ENCODE measurements around the gene RPS3A.
A peak's percentile ranks its signal among the peaks of the same experiment; 100 is the strongest.

DNA sequence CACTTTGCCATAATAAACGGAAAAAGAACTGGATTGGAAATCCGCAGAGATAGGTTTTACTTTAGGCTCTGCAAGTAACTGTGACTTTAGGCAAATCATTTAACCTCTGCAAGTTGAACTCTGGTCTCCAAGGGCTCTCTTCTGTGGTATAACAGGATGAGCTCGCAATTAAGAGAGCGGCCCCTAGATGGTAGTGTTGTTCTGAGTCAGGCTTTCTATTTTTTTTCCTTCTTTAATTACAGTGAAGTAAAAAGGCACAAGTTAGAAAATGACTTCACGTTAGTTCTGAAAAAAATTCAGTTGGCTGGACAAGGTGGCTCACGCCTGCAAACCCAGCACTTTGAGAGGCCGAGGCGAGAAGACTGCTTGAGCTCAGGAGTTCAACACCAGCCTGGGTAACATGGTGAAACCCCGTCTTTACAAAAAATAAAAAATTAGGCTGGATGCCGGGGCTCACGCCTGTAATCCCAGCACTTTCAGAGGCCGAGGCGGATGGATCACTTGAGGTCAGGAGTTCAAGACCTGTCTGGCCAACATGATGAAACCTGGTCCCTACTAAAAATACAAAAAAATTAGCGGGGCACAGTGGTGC, 18.0 kb downstream of the RPS3A start:
- TF ChIP-seq, protein P1, sequence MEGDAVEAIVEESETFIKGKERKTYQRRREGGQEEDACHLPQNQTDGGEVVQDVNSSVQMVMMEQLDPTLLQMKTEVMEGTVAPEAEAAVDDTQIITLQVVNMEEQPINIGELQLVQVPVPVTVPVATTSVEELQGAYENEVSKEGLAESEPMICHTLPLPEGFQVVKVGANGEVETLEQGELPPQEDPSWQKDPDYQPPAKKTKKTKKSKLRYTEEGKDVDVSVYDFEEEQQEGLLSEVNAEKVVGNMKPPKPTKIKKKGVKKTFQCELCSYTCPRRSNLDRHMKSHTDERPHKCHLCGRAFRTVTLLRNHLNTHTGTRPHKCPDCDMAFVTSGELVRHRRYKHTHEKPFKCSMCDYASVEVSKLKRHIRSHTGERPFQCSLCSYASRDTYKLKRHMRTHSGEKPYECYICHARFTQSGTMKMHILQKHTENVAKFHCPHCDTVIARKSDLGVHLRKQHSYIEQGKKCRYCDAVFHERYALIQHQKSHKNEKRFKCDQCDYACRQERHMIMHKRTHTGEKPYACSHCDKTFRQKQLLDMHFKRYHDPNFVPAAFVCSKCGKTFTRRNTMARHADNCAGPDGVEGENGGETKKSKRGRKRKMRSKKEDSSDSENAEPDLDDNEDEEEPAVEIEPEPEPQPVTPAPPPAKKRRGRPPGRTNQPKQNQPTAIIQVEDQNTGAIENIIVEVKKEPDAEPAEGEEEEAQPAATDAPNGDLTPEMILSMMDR (IDR thresholded peaks at IDR 0.05): peak; percentile 78
- no peak for TF ChIP-seq POLR2AphosphoS5 (IDR thresholded peaks at IDR 0.05; ENCODE audit: low read depth, low read length)
- no peak for TF ChIP-seq TCF7L2 (IDR thresholded peaks at IDR 0.05; ENCODE audit: low read depth, low read length)
- TF ChIP-seq, protein P2, sequence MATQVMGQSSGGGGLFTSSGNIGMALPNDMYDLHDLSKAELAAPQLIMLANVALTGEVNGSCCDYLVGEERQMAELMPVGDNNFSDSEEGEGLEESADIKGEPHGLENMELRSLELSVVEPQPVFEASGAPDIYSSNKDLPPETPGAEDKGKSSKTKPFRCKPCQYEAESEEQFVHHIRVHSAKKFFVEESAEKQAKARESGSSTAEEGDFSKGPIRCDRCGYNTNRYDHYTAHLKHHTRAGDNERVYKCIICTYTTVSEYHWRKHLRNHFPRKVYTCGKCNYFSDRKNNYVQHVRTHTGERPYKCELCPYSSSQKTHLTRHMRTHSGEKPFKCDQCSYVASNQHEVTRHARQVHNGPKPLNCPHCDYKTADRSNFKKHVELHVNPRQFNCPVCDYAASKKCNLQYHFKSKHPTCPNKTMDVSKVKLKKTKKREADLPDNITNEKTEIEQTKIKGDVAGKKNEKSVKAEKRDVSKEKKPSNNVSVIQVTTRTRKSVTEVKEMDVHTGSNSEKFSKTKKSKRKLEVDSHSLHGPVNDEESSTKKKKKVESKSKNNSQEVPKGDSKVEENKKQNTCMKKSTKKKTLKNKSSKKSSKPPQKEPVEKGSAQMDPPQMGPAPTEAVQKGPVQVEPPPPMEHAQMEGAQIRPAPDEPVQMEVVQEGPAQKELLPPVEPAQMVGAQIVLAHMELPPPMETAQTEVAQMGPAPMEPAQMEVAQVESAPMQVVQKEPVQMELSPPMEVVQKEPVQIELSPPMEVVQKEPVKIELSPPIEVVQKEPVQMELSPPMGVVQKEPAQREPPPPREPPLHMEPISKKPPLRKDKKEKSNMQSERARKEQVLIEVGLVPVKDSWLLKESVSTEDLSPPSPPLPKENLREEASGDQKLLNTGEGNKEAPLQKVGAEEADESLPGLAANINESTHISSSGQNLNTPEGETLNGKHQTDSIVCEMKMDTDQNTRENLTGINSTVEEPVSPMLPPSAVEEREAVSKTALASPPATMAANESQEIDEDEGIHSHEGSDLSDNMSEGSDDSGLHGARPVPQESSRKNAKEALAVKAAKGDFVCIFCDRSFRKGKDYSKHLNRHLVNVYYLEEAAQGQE (IDR thresholded peaks at IDR 0.05; ENCODE audit: insufficient read depth in 1 of 2, low read depth in 2 of 2, low read length in 1 of 2): no peak
